HG02642 (cell line): ENCODE results near the gene IRS1.

ENCODE experiments used
- ATAC-seq: cut with Tn5 transposase; IDR thresholded peaks from one replicate; pipeline ENCODE4 v1.9.1; 2021; ENCODE audit warnings: mild to moderate bottlenecking; ENCODE audit not compliant: unreplicated experiment, poor library complexity

The IRS1 gene

DNA sequence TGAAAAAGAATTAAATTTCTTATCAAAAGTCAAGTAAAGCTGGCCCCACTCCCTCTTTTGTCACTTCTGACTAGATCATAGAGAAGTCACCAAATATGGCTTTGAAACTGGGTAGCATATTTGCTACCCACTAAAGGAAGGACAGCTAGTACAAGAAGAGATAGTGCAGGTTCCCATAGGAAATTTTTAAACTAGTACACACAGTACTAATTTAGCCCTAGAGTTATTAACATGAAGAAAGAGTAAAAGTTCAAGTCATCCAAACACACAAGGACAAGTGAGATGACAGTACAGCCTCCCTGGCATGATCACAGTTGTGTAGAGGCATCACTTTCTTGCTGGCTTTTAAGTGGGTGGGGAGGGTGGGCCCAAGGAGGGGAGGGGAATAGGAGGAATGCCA, 100.9 kb downstream of the IRS1 start:
- no peak for ATAC-seq

DNA sequence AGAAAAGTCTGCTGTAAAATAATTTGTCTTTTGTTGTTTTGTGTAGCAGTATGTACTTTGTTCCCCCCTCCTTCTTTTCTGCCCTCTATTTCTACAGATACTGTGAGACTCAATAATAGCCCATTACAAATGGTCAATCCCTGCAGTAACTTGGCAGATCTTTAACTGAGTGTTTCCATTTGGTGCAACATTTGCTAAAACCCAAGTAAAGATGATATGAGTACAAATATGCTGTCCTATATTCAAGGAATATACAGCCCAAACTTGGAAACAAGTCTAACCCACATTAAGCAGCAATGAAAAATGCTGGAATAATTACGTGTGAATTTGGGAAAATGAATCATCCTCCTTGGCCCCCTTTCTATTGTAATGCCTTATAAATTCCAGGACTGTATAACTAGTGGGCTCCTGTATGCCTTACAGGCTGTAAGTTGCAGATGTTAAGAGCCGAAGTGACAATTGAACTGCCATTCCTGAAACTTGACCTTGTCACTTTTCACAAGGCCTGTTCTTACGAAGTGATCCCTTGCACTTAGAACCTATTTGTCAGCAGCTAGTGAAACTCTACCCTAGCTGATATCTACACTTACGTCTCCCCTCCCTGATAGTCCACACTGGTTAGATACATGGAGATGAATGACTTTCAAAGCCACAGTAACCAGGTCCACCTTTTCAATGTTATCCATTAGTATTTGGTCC, 104.9 kb downstream of the IRS1 start:
- ATAC-seq = no peak

- no peak for ATAC-seq
Observed at GRCh38 chr2:226694149-226694548, 105.5 kb downstream of the IRS1 start.

GRCh38 chr2:226693521-226693920, 106.1 kb downstream of the IRS1 start:
- no peak for ATAC-seq

- ATAC-seq = no peak
Observed at GRCh38 chr2:226692521-226693126, 107.0 kb downstream of the IRS1 start.

- no peak for ATAC-seq
Observed at GRCh38 chr2:226691255-226691654, 108.4 kb downstream of the IRS1 start.

- ATAC-seq = no peak
Observed at GRCh38 chr2:226690461-226691024, 109.1 kb downstream of the IRS1 start.

DNA sequence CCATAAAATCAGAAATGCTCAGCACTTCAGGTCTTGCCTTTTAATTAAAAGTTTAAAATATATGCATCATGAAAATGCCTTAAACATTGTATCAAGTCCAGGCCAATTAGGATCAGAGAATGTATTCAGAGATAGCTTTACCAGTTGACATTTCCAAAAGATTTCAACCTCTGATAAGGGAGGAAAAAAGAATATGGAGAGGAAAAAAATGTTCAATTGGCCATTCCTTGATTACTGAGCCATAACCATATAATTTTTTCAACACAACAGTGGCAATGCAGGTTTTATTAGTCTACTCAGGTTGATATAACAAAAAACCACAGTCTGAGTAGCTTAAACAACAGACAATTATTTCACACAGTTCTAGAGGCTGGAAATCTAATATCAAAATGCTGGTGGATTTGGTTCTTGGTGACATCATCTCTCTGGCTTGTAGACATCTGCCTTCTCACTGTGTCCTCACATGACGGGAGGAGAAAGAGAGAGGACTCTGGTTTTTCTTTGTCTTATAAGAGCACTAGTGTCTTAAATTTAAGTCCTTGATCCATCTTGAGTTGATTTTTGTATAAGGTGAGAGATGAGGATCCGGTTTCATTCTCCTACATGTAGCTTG, 111.9 kb downstream of the IRS1 start:
- ATAC-seq = no peak

DNA sequence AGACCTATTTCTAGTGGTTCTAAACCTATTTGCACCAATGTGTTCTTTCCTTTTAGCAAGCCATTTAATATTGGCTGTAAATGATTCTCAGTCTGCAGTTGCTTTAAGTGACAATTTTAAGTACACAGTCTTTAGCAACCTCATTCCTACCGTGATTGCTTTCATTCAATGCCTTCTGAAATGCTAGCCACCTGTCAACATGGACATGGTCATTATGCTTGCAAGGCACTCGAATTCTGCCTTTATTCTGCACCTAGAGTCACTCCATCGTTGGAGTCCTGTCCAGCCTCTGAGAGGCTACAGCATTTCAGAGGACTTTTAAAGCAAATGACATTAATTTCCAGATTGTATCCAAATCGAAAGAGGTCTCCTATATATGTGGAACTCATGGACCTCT, 115.1 kb downstream of the IRS1 start:
- no peak for ATAC-seq

- ATAC-seq = no peak
Observed at GRCh38 chr2:226683944-226684562, 115.6 kb downstream of the IRS1 start.

DNA sequence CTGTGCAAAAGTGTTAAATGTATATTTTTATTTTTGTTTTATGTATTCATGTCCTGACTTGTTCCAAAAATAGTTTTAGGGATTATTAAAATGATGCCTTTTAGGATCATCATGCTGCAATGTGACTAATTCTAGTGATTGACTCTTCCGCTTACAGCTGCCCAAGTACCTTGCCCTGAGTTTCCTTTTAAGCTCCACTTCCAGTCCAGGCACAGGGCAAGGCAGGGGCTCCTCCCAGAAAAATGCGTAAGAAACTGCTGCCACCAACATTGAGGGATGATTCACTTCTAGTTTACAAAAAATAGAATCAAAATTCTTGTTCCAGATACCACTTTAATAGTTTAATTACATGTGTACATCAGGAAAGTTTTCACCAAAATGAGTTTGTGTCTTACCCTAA, 116.4 kb downstream of the IRS1 start:
- no peak for ATAC-seq
